ENCODE measurements around the gene PTPRM.

The PTPRM gene

GRCh38 chr18:7617738-7618422 lies 50.8 kb downstream of the PTPRM start:
- no peaks in the 10 kb centered on the region for H3K36me3 ChIP-seq (ENCODE audit: insufficient read depth, low read length)
- H3K9ac ChIP-seq (ENCODE audit: low read depth, low read length), result no peak overlapping the region
- H3K4me3 ChIP-seq (ENCODE audit: low read length), result no peak overlapping the region
- H3K27me3 ChIP-seq (ENCODE audit: control insufficient read depth, insufficient read depth, low read length), result no peaks in the 10 kb centered on the region
- H3K9me3 ChIP-seq (replicated peaks; ENCODE audit: low read length), result no peaks in the 10 kb centered on the region
- no peaks in the 10 kb centered on the region for H3K4me1 ChIP-seq (ENCODE audit: control insufficient read depth, insufficient read depth, low read length)
- no peak overlapping the region for H3K4me2 ChIP-seq (ENCODE audit: low read length)

GRCh38 chr18:7618891-7619442 lies 51.9 kb downstream of the PTPRM start:
- Histone ChIP-seq H3K36me3 (ENCODE audit: insufficient read depth, low read length) (no peaks in the 10 kb centered on the region), H3K9me3 (replicated peaks; ENCODE audit: low read length) (no peaks in the 10 kb centered on the region), H3K4me1 (ENCODE audit: control insufficient read depth, insufficient read depth, low read length) (no peaks in the 10 kb centered on the region)

GRCh38 chr18:7619676-7620075 lies 52.6 kb downstream of the PTPRM start:
- H3K9me3 ChIP-seq (replicated peaks; ENCODE audit: low read length), result no peaks in the 10 kb centered on the region
- no peaks in the 10 kb centered on the region for H3K36me3 ChIP-seq (ENCODE audit: insufficient read depth, low read length)
- H3K9ac ChIP-seq (ENCODE audit: low read depth, low read length), result no peak overlapping the region
- H3K27me3 ChIP-seq (ENCODE audit: control insufficient read depth, insufficient read depth, low read length), result no peaks in the 10 kb centered on the region
- no peak overlapping the region for H3K4me3 ChIP-seq (ENCODE audit: low read length)
- H3K4me2 ChIP-seq (ENCODE audit: low read length), result peak overlapping the region; percentile 11
- H3K4me1 ChIP-seq (ENCODE audit: control insufficient read depth, insufficient read depth, low read length), result no peaks in the 10 kb centered on the region

More at GRCh38 chr18:7618891-7619442, 51.9 kb downstream of the PTPRM start:
- H3K4me3 ChIP-seq (ENCODE audit: low read length), result no peak overlapping the region
- H3K27me3 ChIP-seq (ENCODE audit: control insufficient read depth, insufficient read depth, low read length), result no peaks in the 10 kb centered on the region
- H3K9ac ChIP-seq (ENCODE audit: low read depth, low read length), result no peak overlapping the region
- no peak overlapping the region for H3K4me2 ChIP-seq (ENCODE audit: low read length)

- Histone ChIP-seq H3K4me2 (ENCODE audit: low read length) (no peak overlapping the region), H3K36me3 (ENCODE audit: insufficient read depth, low read length) (no peaks in the 10 kb centered on the region), H3K27me3 (ENCODE audit: control insufficient read depth, insufficient read depth, low read length) (no peaks in the 10 kb centered on the region), H3K9ac (ENCODE audit: low read depth, low read length) (no peak overlapping the region), H3K9me3 (replicated peaks; ENCODE audit: low read length) (no peaks in the 10 kb centered on the region), H3K4me1 (ENCODE audit: control insufficient read depth, insufficient read depth, low read length) (peaks cover 8% of the 10 kb centered on the region), H3K4me3 (ENCODE audit: low read length) (no peak overlapping the region)
These were observed 55.6 kb downstream of the PTPRM start for GRCh38 chr18:7622721-7623120.

- Histone ChIP-seq H3K9ac (ENCODE audit: low read depth, low read length) (no peak overlapping the region), H3K9me3 (replicated peaks; ENCODE audit: low read length) (no peaks in the 10 kb centered on the region), H3K4me1 (ENCODE audit: control insufficient read depth, insufficient read depth, low read length) (peaks cover 8% of the 10 kb centered on the region)
These were observed 56.6 kb downstream of the PTPRM start for GRCh38 chr18:7623681-7624080.

GRCh38 chr18:7624697-7625096 lies 57.6 kb downstream of the PTPRM start:
- Histone ChIP-seq H3K4me2 (ENCODE audit: low read length) (no peak overlapping the region), H3K27me3 (ENCODE audit: control insufficient read depth, insufficient read depth, low read length) (no peaks in the 10 kb centered on the region), H3K9me3 (replicated peaks; ENCODE audit: low read length) (no peaks in the 10 kb centered on the region), H3K9ac (ENCODE audit: low read depth, low read length) (no peak overlapping the region), H3K36me3 (ENCODE audit: insufficient read depth, low read length) (no peaks in the 10 kb centered on the region), H3K4me1 (ENCODE audit: control insufficient read depth, insufficient read depth, low read length) (peaks cover 8% of the 10 kb centered on the region), H3K4me3 (ENCODE audit: low read length) (no peak overlapping the region)

More at GRCh38 chr18:7623681-7624080, 56.6 kb downstream of the PTPRM start:
- Histone ChIP-seq H3K36me3 (ENCODE audit: insufficient read depth, low read length) (no peaks in the 10 kb centered on the region), H3K4me3 (ENCODE audit: low read length) (no peak overlapping the region), H3K4me2 (ENCODE audit: low read length) (no peak overlapping the region), H3K27me3 (ENCODE audit: control insufficient read depth, insufficient read depth, low read length) (no peaks in the 10 kb centered on the region)

- no peak overlapping the region for H3K4me3 ChIP-seq (ENCODE audit: low read length)
- peaks cover 8% of the 10 kb centered on the region for H3K4me1 ChIP-seq (ENCODE audit: control insufficient read depth, insufficient read depth, low read length)
- H3K27me3 ChIP-seq (ENCODE audit: control insufficient read depth, insufficient read depth, low read length), result no peaks in the 10 kb centered on the region
- no peaks in the 10 kb centered on the region for H3K36me3 ChIP-seq (ENCODE audit: insufficient read depth, low read length)
- no peaks in the 10 kb centered on the region for H3K9me3 ChIP-seq (replicated peaks; ENCODE audit: low read length)
- no peak overlapping the region for H3K9ac ChIP-seq (ENCODE audit: low read depth, low read length)
- H3K4me2 ChIP-seq (ENCODE audit: low read length), result no peak overlapping the region
These were observed 59.2 kb downstream of the PTPRM start for GRCh38 chr18:7626175-7626921.

GRCh38 chr18:7626922-7627440 lies 59.9 kb downstream of the PTPRM start:
- no peaks in the 10 kb centered on the region for H3K36me3 ChIP-seq (ENCODE audit: insufficient read depth, low read length)

GRCh38 chr18:7629416-7629815 lies 62.3 kb downstream of the PTPRM start:
- Histone ChIP-seq H3K4me3 (ENCODE audit: low read length) (no peak overlapping the region), H3K4me2 (ENCODE audit: low read length) (no peak overlapping the region), H3K36me3 (ENCODE audit: insufficient read depth, low read length) (no peaks in the 10 kb centered on the region), H3K4me1 (ENCODE audit: control insufficient read depth, insufficient read depth, low read length) (peaks cover 8% of the 10 kb centered on the region), H3K9ac (ENCODE audit: low read depth, low read length) (no peak overlapping the region), H3K27me3 (ENCODE audit: control insufficient read depth, insufficient read depth, low read length) (no peaks in the 10 kb centered on the region), H3K9me3 (replicated peaks; ENCODE audit: low read length) (no peaks in the 10 kb centered on the region)

More at GRCh38 chr18:7626922-7627440, 59.9 kb downstream of the PTPRM start:
- Histone ChIP-seq H3K4me3 (ENCODE audit: low read length) (no peak overlapping the region), H3K9ac (ENCODE audit: low read depth, low read length) (no peak overlapping the region), H3K27me3 (ENCODE audit: control insufficient read depth, insufficient read depth, low read length) (no peaks in the 10 kb centered on the region), H3K4me1 (ENCODE audit: control insufficient read depth, insufficient read depth, low read length) (peaks cover 8% of the 10 kb centered on the region), H3K4me2 (ENCODE audit: low read length) (no peak overlapping the region), H3K9me3 (replicated peaks; ENCODE audit: low read length) (no peaks in the 10 kb centered on the region)

GRCh38 chr18:7630731-7631442 lies 63.8 kb downstream of the PTPRM start:
- Histone ChIP-seq H3K36me3 (ENCODE audit: insufficient read depth, low read length) (no peaks in the 10 kb centered on the region), H3K9me3 (replicated peaks; ENCODE audit: low read length) (no peaks in the 10 kb centered on the region), H3K9ac (ENCODE audit: low read depth, low read length) (no peak overlapping the region), H3K4me1 (ENCODE audit: control insufficient read depth, insufficient read depth, low read length) (peaks cover 8% of the 10 kb centered on the region), H3K4me3 (ENCODE audit: low read length) (no peak overlapping the region), H3K4me2 (ENCODE audit: low read length) (no peak overlapping the region), H3K27me3 (ENCODE audit: control insufficient read depth, insufficient read depth, low read length) (no peaks in the 10 kb centered on the region)

All from skeletal muscle satellite cell (primary cell).